Common myeloid progenitor, CD34-positive (primary cell): ENCODE data around the gene FBLN1.
"Not testable (repeated sequence)": the region's sequence is repeated elsewhere in the genome, so short reads cannot be mapped to it uniquely, and the experiment has no call there.

Experiments used
- CTCF ChIA-PET: fragments of 350-600 bp; sonication (Branson Sonifier 250); formaldehyde crosslinking; loops from one replicate; lab custom pipeline; 2021; ENCODE audit warnings: antibody characterized with exemption; lab: Charles Lee
- POLR2A ChIA-PET: fragments of 350-600 bp; sonication (Branson Sonifier 250); formaldehyde crosslinking; loops from one replicate; lab custom pipeline; 2021; ENCODE audit warnings: antibody characterized with exemption; lab: Charles Lee
- DNase-seq, 3 donors: peaks; one replicate each; pipeline versions ENCODE4 v3.0.0 to v3.0.0-alpha.2; 2013
- H3K27ac ChIP-seq, 2 experiments: 1 replicate in 1 of 2; 2 replicates in 1 of 2; pipeline ENCODE4 v1.7.0; 2013; ENCODE audit warnings: inconsistent platforms in 2 of 2, low read length in 2 of 2, mild to moderate bottlenecking in 2 of 2, low read depth in 1 of 2, moderate library complexity in 1 of 2; ENCODE audit not compliant: severe bottlenecking in 2 of 2, insufficient read depth in 1 of 2, poor library complexity in 1 of 2
- H3K27me3 ChIP-seq, 5 experiments: replicated peaks in 2 of 5; 1 replicate in 3 of 5; 2 replicates in 2 of 5; pipeline versions ENCODE4 v1.6.1 to v1.7.0; 2013; ENCODE audit warnings: low read length in 4 of 5, mild to moderate bottlenecking in 2 of 5, moderate library complexity in 2 of 5, inconsistent platforms in 1 of 5; ENCODE audit not compliant: insufficient read depth in 5 of 5, control insufficient read depth in 4 of 5
- H3K36me3 ChIP-seq, 4 experiments: 1 replicate in 2 of 4; 2 replicates in 2 of 4; pipeline versions ENCODE4 v1.6.1 to v1.7.0; 2013; ENCODE audit warnings: low read length in 3 of 4, control low read depth in 1 of 4, mild to moderate bottlenecking in 1 of 4; ENCODE audit not compliant: control insufficient read depth in 4 of 4, insufficient read depth in 4 of 4
- H3K4me1 ChIP-seq, 4 experiments: 1 replicate in 3 of 4; 2 replicates in 1 of 4; pipeline versions ENCODE4 v1.6.1 to v1.7.1; 2013; ENCODE audit warnings: low read length in 3 of 4, mild to moderate bottlenecking in 3 of 4, control low read depth in 1 of 4, inconsistent platforms in 1 of 4, moderate library complexity in 1 of 4; ENCODE audit not compliant: control insufficient read depth in 4 of 4, insufficient read depth in 4 of 4; ENCODE audit errors: control extremely low read depth in 1 of 4
- H3K4me3 ChIP-seq, 7 experiments: 1 replicate in 4 of 7; 2 replicates in 3 of 7; pipeline versions ENCODE4 v1.5.1 to v1.7.0; 2013; ENCODE audit warnings: mild to moderate bottlenecking in 7 of 7, low read length in 6 of 7, moderate library complexity in 6 of 7, inconsistent platforms in 2 of 7, low read depth in 2 of 7, control low read depth in 1 of 7; ENCODE audit not compliant: insufficient read depth in 4 of 7, control insufficient read depth in 1 of 7; ENCODE audit errors: extremely low read depth in 1 of 7
- H3K9me3 ChIP-seq, 5 experiments: 1 replicate in 4 of 5; 2 replicates in 1 of 5; pipeline versions ENCODE4 v1.6.1 to v1.7.1; 2013; ENCODE audit warnings: low read length in 4 of 5, mild to moderate bottlenecking in 2 of 5, inconsistent platforms in 1 of 5, low read depth in 1 of 5, moderate library complexity in 1 of 5; ENCODE audit not compliant: control insufficient read depth in 4 of 5, insufficient read depth in 2 of 5; ENCODE audit errors: control extremely low read depth in 1 of 5
- WGBS: methylation state at CpG from one replicate; pipeline ENCODE4 v1.1.5; 2013; ENCODE audit not compliant: insufficient coverage; 5-methylcytosine and 5-hydroxymethylcytosine counted together

The FBLN1 gene

DNA sequence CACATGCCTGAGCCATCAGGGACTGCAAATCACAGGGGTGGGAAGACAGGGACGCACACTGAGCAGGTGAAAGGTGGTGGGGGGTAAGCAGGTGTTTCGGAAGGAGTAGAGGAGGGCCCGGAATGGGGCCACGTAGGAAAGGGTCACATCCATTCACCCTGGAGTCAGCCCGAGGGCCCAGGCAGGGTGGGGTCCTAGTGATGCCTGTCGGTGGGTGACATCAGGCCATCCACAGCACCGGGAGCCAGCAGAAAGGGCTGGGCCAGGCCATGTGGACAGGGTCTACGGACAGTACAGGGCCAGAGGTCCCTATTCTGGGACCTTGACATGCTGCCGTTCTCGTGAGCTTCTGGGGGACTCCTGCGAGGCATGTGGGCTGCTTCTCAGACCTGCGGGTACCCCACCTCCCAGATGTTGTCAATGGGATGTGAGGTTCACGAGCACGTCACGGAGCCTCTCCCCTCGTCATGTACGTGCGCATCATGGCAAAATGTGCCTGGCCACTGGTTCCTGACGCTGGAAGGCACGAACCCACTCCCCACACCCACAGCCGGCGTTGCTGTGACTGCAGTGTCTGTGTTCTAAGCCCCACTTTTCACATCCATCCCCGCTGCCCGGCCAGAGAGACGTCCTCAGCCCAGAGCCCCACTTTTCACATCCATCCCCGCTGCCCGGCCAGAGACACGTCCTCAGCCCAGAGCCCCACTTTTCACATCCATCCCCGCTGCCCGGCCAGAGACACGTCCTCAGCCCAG lies 84.1 kb downstream of the FBLN1 start:
- no peaks in the 10 kb centered on the region for H3K36me3 ChIP-seq
- WGBS, result 97% methylated on average over 22 of the region's 31 CpGs
- POLR2A ChIA-PET, result no interaction called here

DNA sequence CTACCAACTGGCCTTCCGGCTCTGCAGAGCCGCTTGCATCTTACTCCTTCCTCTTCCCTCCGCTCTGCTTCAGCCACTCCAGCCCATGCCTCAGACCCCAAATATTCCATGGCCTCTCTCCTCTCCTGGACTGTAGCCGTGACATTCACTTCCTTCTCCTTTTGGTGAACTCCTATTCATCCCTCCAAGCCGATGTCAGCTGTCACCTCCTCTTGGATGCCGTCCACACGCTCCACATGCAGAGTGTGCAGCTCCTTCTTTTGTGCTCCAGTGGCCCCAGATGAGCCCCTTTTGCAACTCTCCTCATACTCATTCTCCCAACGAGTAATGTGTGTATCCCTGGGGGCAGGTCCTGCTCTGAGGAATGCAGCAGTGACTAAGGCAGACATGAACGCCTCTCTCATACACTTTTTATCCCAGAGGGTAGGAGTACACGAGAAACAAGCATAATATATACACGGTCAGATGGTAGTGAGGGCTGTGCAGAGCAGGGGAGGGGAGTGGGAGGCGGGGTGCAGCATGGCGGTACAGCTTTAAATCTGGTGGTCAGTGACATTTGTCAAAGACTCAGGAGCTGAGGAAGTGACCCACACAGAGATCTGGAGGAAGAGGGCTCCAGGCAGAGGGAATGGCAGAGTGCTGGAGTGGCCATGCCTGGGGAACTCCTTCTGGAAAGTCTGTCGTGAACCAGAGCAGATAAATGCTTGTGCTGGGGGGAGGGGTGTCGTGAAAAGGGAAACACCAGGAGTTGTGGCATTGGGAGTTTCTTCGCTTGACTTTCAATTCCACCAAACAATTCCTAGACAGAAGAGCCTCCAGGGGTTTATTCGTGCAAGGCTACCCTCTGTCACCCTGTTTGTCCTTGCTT lies 85.2 kb downstream of the FBLN1 start:
- no peak overlapping the region for H3K27ac ChIP-seq
- no peak for DNase-seq

More for the DNA sequence above, 84.1 kb downstream of the FBLN1 start:
- H3K27ac ChIP-seq, result no peak overlapping the region
- H3K27me3 ChIP-seq, result peaks cover 0 to 9% (median 0%) of the 10 kb centered on the region in 5 experiments
- peaks cover 0 to 17% (median 0%) of the 10 kb centered on the region in 4 experiments for H3K4me1 ChIP-seq
- CTCF ChIA-PET, result no interaction called here
- H3K9me3 ChIP-seq, result no peaks in the 10 kb centered on the region
- DNase-seq, result no peak
- no peak overlapping the region for H3K4me3 ChIP-seq

DNA sequence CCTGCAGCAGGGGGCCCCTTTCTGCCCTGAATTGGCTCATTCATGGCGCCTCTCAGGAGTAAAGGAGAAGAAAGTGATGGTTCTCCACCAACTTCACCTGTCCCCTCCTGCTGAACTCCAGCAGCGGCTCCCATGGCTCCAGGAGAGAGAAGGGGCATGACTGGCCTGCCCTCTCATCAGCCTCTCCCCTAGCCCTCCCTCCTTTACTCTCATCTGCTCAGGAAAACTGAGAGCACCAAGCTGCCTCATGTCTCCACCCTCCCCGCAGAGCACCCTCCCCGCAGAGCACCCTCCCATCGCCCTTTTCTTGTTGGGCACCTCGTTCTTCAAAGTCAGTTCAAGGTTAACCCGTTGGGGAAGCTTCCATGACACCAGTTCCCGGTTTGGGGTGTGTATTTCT lies 86.9 kb downstream of the FBLN1 start:
- Histone ChIP-seq H3K4me1 (no peaks in the 10 kb centered on the region), H3K4me3 (no peak overlapping the region), H3K36me3 (no peaks in the 10 kb centered on the region), H3K9me3 (no peaks in the 10 kb centered on the region), H3K27me3 (peaks cover 0 to 9% (median 0%) of the 10 kb centered on the region in 5 experiments), H3K27ac (no peak overlapping the region)
- DNase-seq, result no peak
- WGBS, result 94% methylated on average over 7 of the region's 8 CpGs
- CTCF ChIA-PET, result interaction anchor here (0.6 kb wide), 1 partner anchor 26 kb away, joined by 3 read pairs; no protein-coding TSS in a partner anchor
- POLR2A ChIA-PET, result no interaction called here

More for the DNA sequence above, 85.2 kb downstream of the FBLN1 start:
- no peaks in the 10 kb centered on the region for H3K36me3 ChIP-seq
- peaks cover 0 to 9% (median 0%) of the 10 kb centered on the region in 5 experiments for H3K27me3 ChIP-seq
- H3K4me3 ChIP-seq, result no peak overlapping the region
- POLR2A ChIA-PET, result no interaction called here
- 93% methylated on average over 13 of the region's 17 CpGs for WGBS
- H3K9me3 ChIP-seq, result no peaks in the 10 kb centered on the region
- CTCF ChIA-PET, result no interaction called here
- H3K4me1 ChIP-seq, result peaks cover 0 to 15% (median 0%) of the 10 kb centered on the region in 4 experiments

DNA sequence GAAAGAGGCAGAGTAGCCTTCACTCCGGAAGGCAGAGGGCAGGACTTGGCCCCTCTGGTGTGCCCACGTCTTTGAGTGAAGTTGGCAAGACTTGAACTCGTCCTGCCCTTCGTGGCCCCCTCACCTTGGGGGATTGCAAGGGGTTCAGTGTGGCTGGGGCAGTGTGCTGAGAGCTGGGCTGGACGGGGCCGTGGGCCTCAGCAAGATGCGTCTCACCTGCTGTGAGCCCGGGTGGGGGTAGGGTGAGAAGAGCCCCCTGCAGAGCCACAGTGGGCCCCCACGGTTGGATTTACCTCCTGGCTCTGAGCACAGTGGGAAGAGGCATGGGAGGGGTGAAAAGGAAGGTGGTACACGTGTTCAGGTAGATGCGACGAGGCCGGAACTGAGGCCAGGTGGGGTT lies 87.6 kb downstream of the FBLN1 start:
- no peak for DNase-seq
- Histone ChIP-seq H3K27ac (no peak overlapping the region), H3K9me3 (no peaks in the 10 kb centered on the region), H3K4me3 (no peak overlapping the region), H3K4me1 (no peaks in the 10 kb centered on the region), H3K36me3 (no peaks in the 10 kb centered on the region), H3K27me3 (peaks cover 0 to 9% (median 0%) of the 10 kb centered on the region in 5 experiments)
- CTCF ChIA-PET, result interaction anchor here (0.6 kb wide), 1 partner anchor 25 kb away, joined by 3 read pairs; no protein-coding TSS in a partner anchor
- 92% methylated on average over 13 of the region's 13 CpGs for WGBS
- POLR2A ChIA-PET, result no interaction called here

DNA sequence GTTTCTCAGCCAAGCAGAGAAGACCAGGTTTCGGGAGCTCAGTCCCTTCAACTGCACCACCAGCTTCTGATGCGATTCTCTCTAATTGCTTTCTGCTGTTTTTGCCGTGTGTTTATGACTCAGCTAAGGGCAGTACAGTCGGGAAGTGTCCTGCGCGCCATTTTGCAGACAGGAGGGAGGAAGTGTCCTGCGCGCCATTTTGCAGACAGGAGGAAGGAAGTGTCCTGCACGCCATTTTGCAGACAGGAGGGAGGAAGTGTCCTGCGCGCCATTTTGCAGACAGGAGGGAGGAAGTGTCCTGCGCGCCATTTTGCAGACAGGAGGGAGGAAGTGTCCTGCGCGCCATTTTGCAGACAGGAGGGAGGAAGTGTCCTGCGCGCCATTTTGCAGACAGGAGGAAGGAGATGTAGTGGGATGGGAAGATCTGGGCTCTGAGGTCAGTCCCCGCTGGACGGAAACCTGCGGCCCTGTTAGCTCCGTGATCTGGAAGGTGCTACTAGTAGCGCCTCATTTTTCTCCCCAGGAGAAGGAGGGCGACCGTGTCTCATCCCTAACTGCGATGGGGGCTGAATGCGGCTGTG lies 89.0 kb downstream of the FBLN1 start:
- not testable (repeated sequence) for H3K4me3 ChIP-seq, H3K27ac ChIP-seq, H3K27me3 ChIP-seq, DNase-seq, H3K9me3 ChIP-seq, H3K4me1 ChIP-seq, H3K36me3 ChIP-seq
- POLR2A ChIA-PET, result interaction anchor here (1.2 kb wide), 1 partner anchor 11 kb away, joined by 3 read pairs; no protein-coding TSS in a partner anchor
- CTCF ChIA-PET, result interaction anchor here (1.0 to 1.9 kb wide), 2 partner anchors 8 to 12 kb away, joined by 3 to 4 read pairs; no protein-coding TSS in a partner anchor
- 97% methylated on average over 12 of the region's 26 CpGs for WGBS

DNA sequence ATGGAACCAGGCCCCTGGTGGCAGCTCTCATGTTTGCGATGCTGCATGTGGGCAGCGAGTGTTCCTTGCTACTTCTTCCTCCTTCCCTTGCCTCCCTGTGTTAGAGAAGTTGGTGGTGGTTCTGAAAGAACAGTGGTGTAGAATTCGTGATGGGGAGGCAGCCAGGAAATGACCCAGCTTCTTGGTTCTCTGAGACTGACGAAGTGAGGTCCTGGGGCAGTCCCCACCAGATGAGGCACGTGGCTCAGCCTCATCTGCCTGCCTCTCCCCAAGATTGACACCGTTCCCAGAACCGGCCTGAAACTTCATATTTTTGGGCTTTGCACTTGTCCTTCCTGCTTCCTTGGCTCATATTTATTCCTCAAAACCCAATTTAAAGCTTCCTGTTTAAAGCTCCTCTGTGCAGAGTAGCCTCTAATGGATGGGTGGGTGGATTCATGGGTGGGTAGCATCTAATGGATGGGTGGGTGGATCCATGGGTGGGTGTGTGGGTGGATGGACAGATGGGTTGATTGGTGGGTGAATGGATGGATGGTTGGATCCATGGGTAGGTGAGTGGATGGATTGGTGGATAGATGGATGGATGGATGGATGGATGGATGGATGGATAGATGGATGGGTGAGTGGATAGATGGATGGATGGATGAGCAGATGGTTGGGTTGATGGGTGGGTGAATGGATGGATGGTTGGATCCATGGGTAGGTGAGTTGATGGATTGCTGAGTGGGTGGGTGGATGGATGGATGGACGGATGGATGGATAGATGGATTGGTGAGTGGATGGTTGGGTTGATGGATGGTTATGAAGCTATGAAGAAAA lies 91.6 kb downstream of the FBLN1 start:
- H3K27ac ChIP-seq, result no peak overlapping the region
- H3K27me3 ChIP-seq, result peaks cover 0 to 6% (median 0%) of the 10 kb centered on the region in 5 experiments
- no peak overlapping the region for H3K4me3 ChIP-seq
- DNase-seq, result no peak
- 83% methylated on average over 7 of the region's 8 CpGs for WGBS
- H3K9me3 ChIP-seq, result no peaks in the 10 kb centered on the region
- ChIA-PET POLR2A (no interaction called here), CTCF (interaction anchor here (0.6 to 1.4 kb wide), 2 partner anchors 35 to 300 kb away, joined by 3 read pairs; no protein-coding TSS in a partner anchor)
- H3K36me3 ChIP-seq, result no peaks in the 10 kb centered on the region
- no peaks in the 10 kb centered on the region for H3K4me1 ChIP-seq
